Mesothelial cell of epicardium (in vitro differentiated cells): ENCODE results near the gene RNPEPL1. TPM values are rescaled to one million over a fixed set of nuclear protein-coding genes. Genes with fewer than 3 reads are reported as not detected.

ENCODE experiments used
- DNase-seq, 2 experiments: peaks; one replicate each; pipeline ENCODE4 v3.0.0; 2021; ENCODE audit warnings: low spot score in 2 of 2; ENCODE audit not compliant: unreplicated experiment in 2 of 2
- H3K27ac Mint-ChIP-seq: 2 replicates; pipeline ENCODE4 v1.8.0; 2021; ENCODE audit warnings: mixed read lengths
- H3K27me3 Mint-ChIP-seq: 2 replicates; pipeline ENCODE4 v1.8.0; 2021; ENCODE audit warnings: low read depth, mixed read lengths
- H3K36me3 Mint-ChIP-seq: 2 replicates; pipeline ENCODE4 v1.8.0; 2021; ENCODE audit warnings: mixed read lengths
- H3K4me1 Mint-ChIP-seq: 2 replicates; pipeline ENCODE4 v1.8.0; 2021; ENCODE audit warnings: mixed read lengths
- H3K4me3 Mint-ChIP-seq: 2 replicates; pipeline ENCODE4 v1.8.0; 2021; ENCODE audit warnings: mild to moderate bottlenecking, moderate library complexity, mixed read lengths
- H3K9me3 Mint-ChIP-seq: 2 replicates; pipeline ENCODE4 v1.8.0; 2021; ENCODE audit warnings: mixed read lengths
- total RNA-seq: library from RNA; stranded (reverse); gene quantifications from 3 replicates; pipeline ENCODE4 v1.2.1, GENCODE V29; 2021
- TF ChIP-seq, protein P1 (sequence below): fragments of 200-600 bp; sonication (generic); IDR thresholded peaks from one replicate; pipeline ENCODE4 v1.5.0; 2021; ENCODE audit warnings: antibody characterized with exemption; ENCODE audit not compliant: unreplicated experiment

Gene RNPEPL1
- total RNA-seq, 1 donor from 2014 or later = 28.3 TPM

DNA sequence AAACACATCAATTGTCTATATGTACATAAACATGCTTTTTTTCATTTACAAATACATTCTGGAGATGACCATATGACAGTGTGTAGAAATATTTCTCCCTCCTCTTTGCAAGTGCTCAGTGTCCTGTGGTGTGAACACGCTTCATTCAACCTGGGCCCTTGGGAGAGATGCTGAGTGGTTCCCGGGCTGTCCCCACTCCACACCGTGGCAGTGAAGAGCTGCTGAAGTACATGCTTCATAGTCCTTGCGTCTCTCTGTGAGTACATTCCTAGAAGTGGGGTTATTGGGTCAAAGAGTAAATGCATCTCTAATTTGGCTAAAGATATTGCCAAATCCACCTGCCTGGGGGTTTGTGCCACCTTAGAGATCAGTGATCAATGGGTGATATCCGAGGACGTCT, 50.5 kb downstream of the RNPEPL1 start:
- Mint-ChIP-seq H3K36me3 (peaks cover 14% of the 10 kb centered on the region), H3K4me3 (no peak overlapping the region), H3K27me3 (no peaks in the 10 kb centered on the region), H3K4me1 (peaks cover 5% of the 10 kb centered on the region), H3K27ac (no peak overlapping the region), H3K9me3 (peaks cover 8% of the 10 kb centered on the region)
- TF ChIP-seq, protein P1, sequence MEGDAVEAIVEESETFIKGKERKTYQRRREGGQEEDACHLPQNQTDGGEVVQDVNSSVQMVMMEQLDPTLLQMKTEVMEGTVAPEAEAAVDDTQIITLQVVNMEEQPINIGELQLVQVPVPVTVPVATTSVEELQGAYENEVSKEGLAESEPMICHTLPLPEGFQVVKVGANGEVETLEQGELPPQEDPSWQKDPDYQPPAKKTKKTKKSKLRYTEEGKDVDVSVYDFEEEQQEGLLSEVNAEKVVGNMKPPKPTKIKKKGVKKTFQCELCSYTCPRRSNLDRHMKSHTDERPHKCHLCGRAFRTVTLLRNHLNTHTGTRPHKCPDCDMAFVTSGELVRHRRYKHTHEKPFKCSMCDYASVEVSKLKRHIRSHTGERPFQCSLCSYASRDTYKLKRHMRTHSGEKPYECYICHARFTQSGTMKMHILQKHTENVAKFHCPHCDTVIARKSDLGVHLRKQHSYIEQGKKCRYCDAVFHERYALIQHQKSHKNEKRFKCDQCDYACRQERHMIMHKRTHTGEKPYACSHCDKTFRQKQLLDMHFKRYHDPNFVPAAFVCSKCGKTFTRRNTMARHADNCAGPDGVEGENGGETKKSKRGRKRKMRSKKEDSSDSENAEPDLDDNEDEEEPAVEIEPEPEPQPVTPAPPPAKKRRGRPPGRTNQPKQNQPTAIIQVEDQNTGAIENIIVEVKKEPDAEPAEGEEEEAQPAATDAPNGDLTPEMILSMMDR = no peak
- DNase-seq = no peak

DNA sequence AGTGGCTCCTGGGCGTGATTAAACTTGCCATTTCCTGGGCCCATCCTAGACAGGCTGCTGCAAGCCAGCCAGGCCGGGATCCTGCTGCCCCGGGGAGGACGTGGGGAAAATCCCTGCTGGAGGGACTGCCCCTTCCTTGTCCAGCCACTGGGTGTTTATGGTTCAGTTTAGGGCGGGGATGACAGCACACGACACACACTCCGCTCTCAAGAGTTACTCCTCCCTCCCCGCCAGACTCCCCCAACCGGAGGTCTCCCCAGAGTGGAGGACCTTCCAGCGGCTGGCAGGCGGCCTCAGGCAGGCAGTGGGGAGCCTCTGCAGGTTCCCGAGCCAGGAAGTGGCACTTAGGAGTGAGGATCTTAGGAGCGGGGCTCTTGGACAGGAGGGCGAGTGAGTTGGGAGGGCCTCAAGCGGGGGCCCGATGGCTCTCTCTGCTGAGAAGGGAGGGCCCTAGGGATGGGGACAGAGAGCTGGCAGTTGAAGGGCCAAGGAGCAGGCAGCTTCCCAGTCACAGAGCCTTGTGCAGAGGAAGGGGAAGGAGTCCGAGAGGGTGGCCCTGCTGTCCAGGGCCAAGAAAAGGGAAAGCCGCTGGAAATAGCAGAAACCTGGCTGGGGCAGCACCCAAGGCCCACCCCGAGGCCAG, 51.3 kb downstream of the RNPEPL1 start:
- H3K4me1 Mint-ChIP-seq = peaks cover 5% of the 10 kb centered on the region
- no peak overlapping the region for H3K4me3 Mint-ChIP-seq
- H3K9me3 Mint-ChIP-seq = peaks cover 8% of the 10 kb centered on the region
- H3K27me3 Mint-ChIP-seq = no peaks in the 10 kb centered on the region
- TF ChIP-seq, protein P1 = no peak
- peaks cover 14% of the 10 kb centered on the region for H3K36me3 Mint-ChIP-seq
- H3K27ac Mint-ChIP-seq = no peak overlapping the region
- no peak for DNase-seq

DNA sequence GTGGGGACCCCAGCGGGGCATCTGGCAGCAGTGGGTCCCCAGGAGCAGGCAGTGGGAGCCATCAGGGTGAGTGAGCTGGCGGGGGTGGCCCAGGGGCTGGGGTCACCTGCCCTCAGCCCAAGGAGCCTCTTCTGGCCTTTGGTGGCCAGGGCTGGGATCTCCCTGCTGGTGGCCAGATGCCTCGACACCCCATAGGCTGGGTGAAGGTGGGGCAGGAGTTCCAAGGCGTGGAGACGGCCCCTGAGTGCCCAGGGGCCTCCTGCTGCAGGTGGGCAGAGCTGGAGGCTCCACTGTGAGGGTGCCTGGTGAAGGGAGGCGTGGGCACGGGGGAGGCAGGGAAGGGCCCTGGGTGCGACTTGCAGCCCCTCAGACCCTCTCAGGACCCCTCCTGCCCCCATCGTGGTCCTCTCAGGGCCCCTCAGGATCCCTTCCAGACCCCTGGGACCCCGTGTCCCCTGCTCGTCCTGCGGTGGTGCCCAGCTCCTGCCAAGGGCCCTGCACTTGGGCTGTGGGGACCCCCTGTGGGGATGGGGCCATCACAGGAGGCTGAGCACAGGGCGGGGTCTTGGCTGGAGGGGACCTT, 52.0 kb downstream of the RNPEPL1 start:
- Mint-ChIP-seq H3K27ac (no peak overlapping the region), H3K4me3 (no peak overlapping the region), H3K4me1 (peaks cover 5% of the 10 kb centered on the region), H3K9me3 (peaks cover 8% of the 10 kb centered on the region), H3K27me3 (no peaks in the 10 kb centered on the region), H3K36me3 (peaks cover 14% of the 10 kb centered on the region)
- TF ChIP-seq, protein P1 = no peak
- DNase-seq = no peak

DNA sequence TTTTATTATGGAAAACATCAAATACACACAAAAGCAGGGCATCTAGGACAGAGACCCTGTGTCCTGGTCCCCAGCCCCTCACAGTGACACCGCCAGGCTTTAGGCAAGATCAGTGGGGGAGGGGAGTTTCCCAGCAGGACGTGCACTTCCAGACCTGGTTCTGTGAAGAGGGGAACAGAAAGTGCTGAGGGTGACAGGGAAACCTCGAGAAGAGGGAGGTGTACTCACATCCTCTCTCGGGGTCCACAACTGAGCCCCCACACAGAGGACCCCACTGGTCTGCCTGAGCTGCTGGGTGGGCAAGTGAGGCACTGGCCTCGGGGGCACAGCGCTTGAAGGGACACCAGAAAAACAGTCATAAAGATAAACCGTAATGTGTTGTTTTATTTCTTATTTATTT, 52.6 kb downstream of the RNPEPL1 start:
- Mint-ChIP-seq H3K27me3 (no peaks in the 10 kb centered on the region), H3K36me3 (peaks cover 14% of the 10 kb centered on the region), H3K27ac (no peak overlapping the region), H3K4me1 (peaks cover 4% of the 10 kb centered on the region), H3K9me3 (peaks cover 8% of the 10 kb centered on the region), H3K4me3 (no peak overlapping the region)
- no peak for DNase-seq
- TF ChIP-seq, protein P1 = no peak

DNA sequence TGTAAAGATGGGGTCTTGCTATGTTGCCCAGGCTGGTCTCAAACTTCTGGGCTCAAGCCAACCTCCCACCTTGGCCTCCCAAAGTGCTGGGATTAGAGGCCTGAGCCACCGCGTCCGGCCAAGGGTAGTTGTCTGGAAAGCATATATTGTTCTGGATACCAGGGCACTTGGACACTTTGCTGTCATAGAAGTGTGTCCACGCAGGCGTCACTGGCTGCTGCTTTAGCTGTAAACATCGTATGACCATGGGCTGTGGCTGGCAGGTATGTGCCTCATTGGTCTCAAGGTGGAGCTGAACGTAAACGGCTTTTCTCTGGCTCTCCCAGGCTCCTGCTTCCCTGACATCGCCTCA, 53.8 kb downstream of the RNPEPL1 start:
- no peak overlapping the region for H3K4me3 Mint-ChIP-seq
- no peak overlapping the region for H3K27ac Mint-ChIP-seq
- TF ChIP-seq, protein P1 = no peak

More for the DNA sequence above, 53.8 kb downstream of the RNPEPL1 start:
- DNase-seq = no peak
- Mint-ChIP-seq H3K27me3 (no peaks in the 10 kb centered on the region), H3K4me1 (peaks cover 4% of the 10 kb centered on the region), H3K36me3 (peaks cover 12% of the 10 kb centered on the region), H3K9me3 (peaks cover 8% of the 10 kb centered on the region)
